IMR-90 (cell line): ENCODE measurements around the gene KATNB1. TPM values are rescaled to one million over a fixed set of nuclear protein-coding genes. Genes with fewer than 3 reads are reported as not detected.

ENCODE experiments used
- ATAC-seq: fragments of 200-7000 bp; cut with Tn5 transposase; 2 replicates; pipeline ENCODE4 v1.9.1; 2020; ENCODE audit warnings: low read depth, mild to moderate bottlenecking, moderate library complexity
- BruUV-seq: library from RNA; stranded (reverse); fragments of 400-500 nt; replicated peaks from 2 replicates; lab custom pipeline; 2021; lab: Mats Ljungman, UMichigan
- CTCF ChIA-PET: fragments of 300-600 bp; formaldehyde crosslinking; extraction: SDS; loops from one replicate; lab custom pipeline; 2021; ENCODE audit warnings: antibody characterized with exemption; lab: Yijun Ruan, JAX
- POLR2A ChIA-PET: fragments of 300-600 bp; sonication (Branson Sonifier 250); formaldehyde crosslinking; loops from one replicate; lab custom pipeline; 2022; ENCODE audit warnings: antibody characterized with exemption; ENCODE audit not compliant: unreplicated experiment; lab: Charles Lee
- DNase-seq: peaks from one replicate; pipeline ENCODE4 v3.0.0; 2013
- H2AFZ ChIP-seq: replicated peaks from 2 replicates; pipeline ENCODE3; 2013; ENCODE audit warnings: low read length, mild to moderate bottlenecking; ENCODE audit not compliant: poor library complexity
- H2AK5ac ChIP-seq: 2 replicates; pipeline ENCODE4 v1.6.1; 2013; ENCODE audit warnings: low read depth, low read length, inconsistent platforms
- H2AK9ac ChIP-seq: replicated peaks from 2 replicates; pipeline ENCODE3; 2013; ENCODE audit warnings: mild to moderate bottlenecking, low read depth, low read length, moderate library complexity; ENCODE audit not compliant: poor library complexity
- H2BK120ac ChIP-seq: 2 replicates; pipeline ENCODE4 v1.6.1; 2013; ENCODE audit warnings: low read depth, low read length, inconsistent platforms
- H2BK15ac ChIP-seq: 3 replicates; pipeline ENCODE4 v1.6.1; 2013; ENCODE audit warnings: low read depth, low read length, inconsistent platforms
- H2BK20ac ChIP-seq: 2 replicates; pipeline ENCODE4 v1.6.1; 2013; ENCODE audit warnings: low read depth, mild to moderate bottlenecking, inconsistent platforms, low read length, moderate library complexity
- H2BK5ac ChIP-seq: 2 replicates; pipeline ENCODE4 v1.6.1; 2013; ENCODE audit warnings: mild to moderate bottlenecking, low read depth, low read length, inconsistent platforms; ENCODE audit not compliant: poor library complexity, severe bottlenecking
- H3K14ac ChIP-seq: replicated peaks from 2 replicates; pipeline ENCODE4 v1.6.1; 2013; ENCODE audit warnings: low read depth, low read length, inconsistent platforms
- H3K18ac ChIP-seq: 2 replicates; pipeline ENCODE4 v1.6.1; 2013; ENCODE audit warnings: low read depth, low read length, control low read depth
- H3K23ac ChIP-seq: 2 replicates; pipeline ENCODE4 v1.6.1; 2013; ENCODE audit warnings: low read depth, low read length, inconsistent platforms
- H3K27ac ChIP-seq: 2 replicates; pipeline ENCODE4 v1.5.1; 2013; ENCODE audit warnings: mild to moderate bottlenecking, control low read depth, low read length; ENCODE audit not compliant: insufficient read depth
- H3K27me3 ChIP-seq: 2 replicates; pipeline ENCODE4 v1.6.1; 2013; ENCODE audit warnings: low read length; ENCODE audit not compliant: control insufficient read depth, insufficient read depth
- H3K36me3 ChIP-seq: 2 replicates; pipeline ENCODE4 v1.6.1; 2013; ENCODE audit warnings: low read length, mixed read lengths; ENCODE audit not compliant: control insufficient read depth, insufficient read depth
- H3K4ac ChIP-seq: 2 replicates; pipeline ENCODE4 v1.6.1; 2013; ENCODE audit warnings: low read depth, low read length, inconsistent platforms
- H3K4me1 ChIP-seq: 2 replicates; pipeline ENCODE4 v1.6.1; 2013; ENCODE audit warnings: low read length, mixed read lengths; ENCODE audit not compliant: control insufficient read depth, insufficient read depth
- H3K4me2 ChIP-seq: 2 replicates; pipeline ENCODE4 v1.6.1; 2013; ENCODE audit warnings: low read depth, mild to moderate bottlenecking, control low read depth, low read length, moderate library complexity
- H3K4me3 ChIP-seq: 2 replicates; pipeline ENCODE4 v1.5.1; 2013; ENCODE audit warnings: low read depth, mild to moderate bottlenecking, control low read depth, low read length, moderate library complexity; ENCODE audit not compliant: insufficient read depth
- H3K56ac ChIP-seq: 2 replicates; pipeline ENCODE4 v1.6.1; 2013; ENCODE audit warnings: low read length, inconsistent platforms; ENCODE audit not compliant: insufficient read depth; ENCODE audit errors: extremely low read depth
- H3K79me1 ChIP-seq, 2 experiments: 2 replicates each; pipeline ENCODE4 v1.6.1; 2013; ENCODE audit warnings: low read length in 2 of 2, inconsistent platforms in 1 of 2, low read depth in 1 of 2
- H3K9ac ChIP-seq: 2 replicates; pipeline ENCODE4 v1.6.1; 2013; ENCODE audit warnings: low read depth, low read length, control low read depth
- H3K9me1 ChIP-seq: 2 replicates; pipeline ENCODE4 v1.6.1; 2013; ENCODE audit warnings: low read length, inconsistent platforms; ENCODE audit not compliant: insufficient read depth
- H3K9me3 ChIP-seq: 2 replicates; pipeline ENCODE4 v1.6.1; 2013; ENCODE audit warnings: low read length; ENCODE audit not compliant: control insufficient read depth, insufficient read depth
- H4K20me1 ChIP-seq: 2 replicates; pipeline ENCODE4 v1.6.1; 2013; ENCODE audit warnings: low read length, inconsistent platforms; ENCODE audit not compliant: insufficient read depth
- H4K5ac ChIP-seq: 2 replicates; pipeline ENCODE4 v1.6.1; 2013; ENCODE audit warnings: mild to moderate bottlenecking, low read depth, low read length, control low read depth
- H4K8ac ChIP-seq, 2 experiments: 2 replicates each; pipeline ENCODE4 v1.6.1; 2013; ENCODE audit warnings: low read depth in 2 of 2, low read length in 2 of 2, control low read depth in 1 of 2, inconsistent platforms in 1 of 2
- H4K91ac ChIP-seq: 2 replicates; pipeline ENCODE4 v1.6.1; 2013; ENCODE audit warnings: low read depth, low read length, inconsistent platforms; ENCODE audit not compliant: insufficient read depth
- BHLHE40 ChIP-seq: fragments of 150-350 bp; IDR thresholded peaks from 2 replicates; pipeline ENCODE4 v1.6.1; 2016; ENCODE audit warnings: mild to moderate bottlenecking, low read depth, low read length
- CHD1 ChIP-seq: IDR thresholded peaks from 2 replicates; pipeline ENCODE4 v1.6.1; 2012; ENCODE audit warnings: low read depth, low read length, improper control_type of control experiment
- CTCF ChIP-seq: conservative IDR thresholded peaks from 2 replicates; pipeline ENCODE4 v1.5.1; 2012; ENCODE audit warnings: mild to moderate bottlenecking, low read depth, low read length, improper control_type of control experiment
- ELK1 ChIP-seq: fragments of 150-350 bp; IDR thresholded peaks from 2 replicates; pipeline ENCODE4 v1.6.1; 2016; ENCODE audit warnings: low read depth, mild to moderate bottlenecking, low read length, moderate library complexity, borderline replicate concordance
- MAFK ChIP-seq: IDR thresholded peaks from 2 replicates; pipeline ENCODE4 v1.6.1; 2012; ENCODE audit warnings: low read depth, low read length, improper control_type of control experiment
- MXI1 ChIP-seq: IDR thresholded peaks from 2 replicates; pipeline ENCODE4 v1.6.1; 2012; ENCODE audit warnings: low read depth, mild to moderate bottlenecking, low read length, moderate library complexity, borderline replicate concordance
- RFX5 ChIP-seq: IDR thresholded peaks from 2 replicates; pipeline ENCODE4 v1.8.0; 2012; ENCODE audit warnings: low read depth, mild to moderate bottlenecking, low read length, moderate library complexity
- WGBS, 2 experiments: methylation state at CpG; one replicate each; pipeline versions ENCODE4 v1.1.5 to v1.1.7; 2013; ENCODE audit warnings: missing lambda C conversion rate in 2 of 2; ENCODE audit not compliant: insufficient read length in 1 of 2; ENCODE audit errors: extremely low coverage in 2 of 2; 5-methylcytosine and 5-hydroxymethylcytosine counted together
- dilution Hi-C: fragments of 300-500 bp; cut with HindIII; formaldehyde crosslinking; loops from one replicate; pipeline ENCODE4 v1.14.3; 2018; ENCODE audit warnings: low sequenced_read_pairs; ENCODE audit not compliant: unreplicated experiment
- in situ Hi-C: fragments of 300-500 bp; cut with MboI; formaldehyde crosslinking; loops from 3 replicates; pipeline ENCODE4 v1.14.3; 2019; ENCODE audit warnings: low sequenced_read_pairs, inconsistent platforms, mixed read lengths
- intact Hi-C: fragments of 100-400 bp; cut with micrococcal nuclease; formaldehyde crosslinking; loops from 2 replicates; pipeline ENCODE4 v1.10.0; 2022
- polyA plus RNA-seq, 3 experiments: library from polyadenylated mRNA; depleted of rRNA; stranded (reverse); fragments of >200 nt; gene quantifications; 2 replicates each; pipeline ENCODE4 v1.2.3, GENCODE V29; 2012; ENCODE audit warnings: low replicate concordance in 1 of 3
- total RNA-seq: library from RNA; depleted of rRNA; stranded (reverse); fragments of >200 nt; gene quantifications from 2 replicates; pipeline ENCODE4 v1.2.3, GENCODE V29; 2012

Gene KATNB1
- total and polyA plus RNA-seq, 2 of the 4 experiments (the other 2 are of a cell fraction), result 10.9 to 23.5 TPM

GRCh38 chr16:57687363-57687929 lies 48.1 kb upstream of the KATNB1 start:
- Histone ChIP-seq H2AFZ (no peak overlapping the region), H3K4me2 (no peak overlapping the region), H3K9me3 (no peaks in the 10 kb centered on the region), H3K27me3 (peaks cover 70% of the 10 kb centered on the region), H3K4me3 (no peak overlapping the region), H2BK5ac (no peak overlapping the region), H4K91ac (no peak overlapping the region), H4K20me1 (no peaks in the 10 kb centered on the region), H2BK120ac (no peak overlapping the region), H3K36me3 (no peaks in the 10 kb centered on the region), H3K9ac (no peak overlapping the region), H2BK15ac (no peak overlapping the region), H3K79me1 (no peaks in the 10 kb centered on the region), H2AK5ac (no peak overlapping the region), H4K8ac (no peak overlapping the region), H3K9me1 (no peaks in the 10 kb centered on the region), H2AK9ac (no peak overlapping the region), H3K18ac (no peak overlapping the region), H3K4ac (no peak overlapping the region), H3K56ac (no peak overlapping the region), H3K23ac (no peak overlapping the region), H2BK20ac (no peak overlapping the region), H4K5ac (no peak overlapping the region), H3K14ac (no peak overlapping the region), H3K27ac (no peak overlapping the region), H3K4me1 (no peaks in the 10 kb centered on the region)
- ChIA-PET CTCF (interaction anchor here (1.0 kb wide), 1 partner anchor 111 kb away, joined by 3 read pairs; no protein-coding TSS in a partner anchor), POLR2A (no interaction called here)
- no peak for TF ChIP-seq MAFK
- no peak for TF ChIP-seq BHLHE40
- TF ChIP-seq CHD1, result no peak
- TF ChIP-seq MXI1, result no peak
- TF ChIP-seq CTCF, result no peak
- no peak for TF ChIP-seq ELK1
- TF ChIP-seq RFX5, result no peak
- no peak for DNase-seq
- dilution Hi-C loops (no loop called here), intact Hi-C loops (no loop called here), in situ Hi-C loops (no loop called here)
- ATAC-seq, result no peak
- BruUV-seq, result no TSS peak
- no CpG with 5 or more reads among the region's 3 CpGs for WGBS, 2 experiments
